Measurements from ENCODE around the gene ZNF534.
"Not testable (repeated sequence)": the region's sequence is repeated elsewhere in the genome, so short reads cannot be mapped to it uniquely, and the experiment has no call there.

ZNF534 gene

DNA sequence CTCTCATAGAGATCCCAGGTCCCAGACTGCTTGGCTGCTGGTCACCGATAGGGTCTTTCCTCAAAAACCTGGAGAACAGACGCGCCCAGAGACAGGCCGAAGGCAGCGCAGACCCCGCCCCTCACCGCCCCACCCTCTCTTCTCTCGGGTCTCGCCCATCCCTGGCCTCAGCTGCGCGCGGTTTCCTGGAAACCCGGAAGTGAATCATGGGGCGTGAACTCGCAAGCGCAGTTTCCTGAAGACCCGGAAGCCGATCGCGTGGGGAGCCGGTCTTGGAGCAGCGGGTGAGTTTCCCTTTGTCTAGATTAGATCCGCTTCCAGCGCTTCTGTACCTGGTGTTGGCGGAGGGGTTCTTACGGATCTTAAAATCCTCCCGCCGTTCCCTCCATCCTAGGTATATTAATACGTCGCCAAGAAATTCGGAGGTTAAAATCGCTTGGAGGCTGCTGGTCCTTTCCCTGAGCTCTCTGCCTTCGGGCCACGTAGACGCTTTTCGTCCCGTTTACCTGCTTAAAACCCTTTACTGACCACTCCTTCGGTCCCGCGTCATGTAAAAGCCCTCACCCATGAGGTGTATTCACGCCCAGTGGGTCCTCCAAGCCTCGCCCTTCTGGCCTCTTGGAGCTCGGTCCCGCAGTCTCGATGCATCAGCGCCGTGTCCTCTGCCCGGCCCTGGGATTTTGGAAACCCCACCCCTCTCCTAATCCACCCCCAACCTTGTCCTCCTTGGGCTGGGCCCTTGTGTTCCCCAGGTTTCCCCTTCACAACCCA, 24.6 kb downstream of the ZNF534 start, which contains the start of gene ZNF578:
Gene ZNF578, plus strand, starts transcription at position 230 of the 771 bp plus-strand sequence. CDS start 48,293 bp downstream, outside the sequence.
- Histone ChIP-seq H2AFZ (peak within 1 kb of the TSS; percentile 33), H3K4me1 (no peaks in the 10 kb centered on the region), H3K27me3 (ENCODE audit: control insufficient read depth, insufficient read depth, low read length) (no peaks in the 10 kb centered on the region), H3K9ac (no peak within 1 kb of the TSS), H3K4me2 (ENCODE audit: low read length) (peak within 1 kb of the TSS; percentile 65), H3K4me3 (ENCODE audit: low read depth, low read length) (peak within 1 kb of the TSS; percentile 68), H3K36me3 (ENCODE audit: control insufficient read depth, insufficient read depth, low read length) (peaks cover under 1% of the 10 kb centered on the region), H3K27ac (no peak within 1 kb of the TSS), H3K9me3 (ENCODE audit: control insufficient read depth, low read length) (no peaks in the 10 kb centered on the region), H3K79me2 (no peaks in the 10 kb centered on the region)
- TF ChIP-seq CTCF (IDR thresholded peaks at IDR 0.05), result no peak

- Histone ChIP-seq H3K4me2 (ENCODE audit: low read length) (no peak overlapping the region), H2AFZ (no peak overlapping the region), H3K79me2 (no peaks in the 10 kb centered on the region), H3K4me3 (ENCODE audit: low read depth, low read length) (no peak overlapping the region), H3K36me3 (ENCODE audit: control insufficient read depth, insufficient read depth, low read length) (peaks cover 6% of the 10 kb centered on the region), H3K27me3 (ENCODE audit: control insufficient read depth, insufficient read depth, low read length) (no peaks in the 10 kb centered on the region), H3K9me3 (ENCODE audit: control insufficient read depth, low read length) (no peaks in the 10 kb centered on the region), H3K9ac (no peak overlapping the region), H3K27ac (no peak overlapping the region), H3K4me1 (no peaks in the 10 kb centered on the region)
- TF ChIP-seq CTCF (IDR thresholded peaks at IDR 0.05), result no peak
Observed at GRCh38 chr19:52464798-52465470, 36.0 kb downstream of the ZNF534 start.

DNA sequence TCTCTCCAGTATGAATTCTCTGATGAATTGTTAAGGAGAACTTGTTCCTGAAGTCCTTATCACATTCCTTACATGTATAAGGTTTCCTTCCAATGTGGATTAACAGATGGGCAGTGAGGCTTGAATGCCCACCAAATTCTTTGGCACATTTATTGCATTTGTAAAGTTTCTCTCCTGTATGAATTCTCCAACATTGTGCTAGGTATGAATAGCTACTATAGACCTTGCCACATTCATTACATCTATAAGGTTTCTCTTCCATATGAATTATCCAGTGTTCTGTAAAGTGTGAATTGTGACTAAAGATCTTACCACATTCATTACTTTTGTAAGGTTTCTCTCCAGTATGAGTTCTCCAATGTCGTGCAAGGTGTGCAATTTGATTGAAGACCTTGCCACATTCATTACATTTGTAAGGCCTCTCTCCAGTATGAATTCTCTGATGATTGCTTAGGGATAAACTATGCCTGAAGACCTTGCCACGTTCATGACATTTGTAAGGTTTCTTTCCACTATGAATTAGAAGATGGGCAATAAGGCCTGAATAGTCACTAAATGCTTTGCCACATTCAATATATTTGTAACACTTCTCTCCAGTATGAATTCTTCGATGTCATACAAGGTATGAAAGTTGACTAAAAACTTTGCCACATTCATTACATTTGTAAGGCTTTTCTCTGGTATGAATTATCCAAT, 44.9 kb downstream of the ZNF534 start:
- Histone ChIP-seq H3K9ac (no peak overlapping the region), H3K4me1 (no peaks in the 10 kb centered on the region), H3K36me3 (ENCODE audit: control insufficient read depth, insufficient read depth, low read length) (peaks cover 4% of the 10 kb centered on the region), H3K27me3 (ENCODE audit: control insufficient read depth, insufficient read depth, low read length) (no peaks in the 10 kb centered on the region), H3K9me3 (ENCODE audit: control insufficient read depth, low read length) (peaks cover 17% of the 10 kb centered on the region), H3K4me2 (ENCODE audit: low read length) (no peak overlapping the region), H3K79me2 (no peaks in the 10 kb centered on the region), H3K27ac (no peak overlapping the region), H3K4me3 (ENCODE audit: low read depth, low read length) (no peak overlapping the region), H2AFZ (no peak overlapping the region)
- TF ChIP-seq CTCF (IDR thresholded peaks at IDR 0.05), result no peak

- H3K27me3 ChIP-seq (ENCODE audit: control insufficient read depth, insufficient read depth, low read length), result no peaks in the 10 kb centered on the region
- H2AFZ ChIP-seq, result no peak overlapping the region
- H3K9me3 ChIP-seq (ENCODE audit: control insufficient read depth, low read length), result peaks cover 17% of the 10 kb centered on the region
- no peaks in the 10 kb centered on the region for H3K79me2 ChIP-seq
- no peak overlapping the region for H3K27ac ChIP-seq
- TF ChIP-seq CTCF (IDR thresholded peaks at IDR 0.05), result no peak
- no peak overlapping the region for H3K4me2 ChIP-seq (ENCODE audit: low read length)
- H3K9ac ChIP-seq, result no peak overlapping the region
- peaks cover 4% of the 10 kb centered on the region for H3K36me3 ChIP-seq (ENCODE audit: control insufficient read depth, insufficient read depth, low read length)
- H3K4me3 ChIP-seq (ENCODE audit: low read depth, low read length), result no peak overlapping the region
- H3K4me1 ChIP-seq, result no peaks in the 10 kb centered on the region
Observed at GRCh38 chr19:52474351-52475127, 45.6 kb downstream of the ZNF534 start.

- not testable (repeated sequence) for H3K4me1 ChIP-seq; H3K9me3 ChIP-seq (ENCODE audit: control insufficient read depth, low read length); H3K36me3 ChIP-seq (ENCODE audit: control insufficient read depth, insufficient read depth, low read length)
Observed at GRCh38 chr19:52484111-52484743, 55.3 kb downstream of the ZNF534 start.

GRCh38 chr19:52485064-52485463, 56.1 kb downstream of the ZNF534 start:
- H3K27me3 ChIP-seq (ENCODE audit: control insufficient read depth, insufficient read depth, low read length); H3K4me2 ChIP-seq (ENCODE audit: low read length); H3K36me3 ChIP-seq (ENCODE audit: control insufficient read depth, insufficient read depth, low read length); H3K4me1 ChIP-seq; H3K27ac ChIP-seq; H3K9me3 ChIP-seq (ENCODE audit: control insufficient read depth, low read length); H3K79me2 ChIP-seq; H2AFZ ChIP-seq; H3K9ac ChIP-seq; H3K4me3 ChIP-seq (ENCODE audit: low read depth, low read length): not testable (repeated sequence)

More at GRCh38 chr19:52484111-52484743, 55.3 kb downstream of the ZNF534 start:
- not testable (repeated sequence) for H3K79me2 ChIP-seq; H3K4me2 ChIP-seq (ENCODE audit: low read length); H3K4me3 ChIP-seq (ENCODE audit: low read depth, low read length); H3K27me3 ChIP-seq (ENCODE audit: control insufficient read depth, insufficient read depth, low read length); H3K27ac ChIP-seq; H3K9ac ChIP-seq; H2AFZ ChIP-seq
